ENCODE results near the gene TXNDC11.

DNA sequence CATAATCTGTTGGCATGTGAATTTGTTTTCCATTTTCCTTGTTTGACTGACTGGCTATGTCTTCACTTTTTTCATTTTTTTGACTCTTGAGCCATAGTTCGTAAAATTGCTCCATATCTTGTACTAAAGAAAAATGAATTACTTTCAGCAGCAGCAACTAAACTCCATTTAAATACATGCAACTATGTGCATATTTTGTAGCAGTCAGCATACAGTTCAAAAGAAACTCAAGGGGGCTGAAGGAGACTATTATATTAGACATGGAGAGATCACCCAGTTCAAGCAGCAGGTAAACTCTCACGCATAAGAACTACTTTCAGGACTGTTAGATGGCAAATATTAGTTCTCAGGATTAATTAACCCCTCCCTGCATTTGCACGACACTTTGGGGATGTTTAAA lies 13.6 kb upstream of the TXNDC11 start:
- no peak for TF ChIP-seq YY1 (IDR thresholded peaks at IDR 0.05; ENCODE audit: insufficient read depth, insufficient read length)
- no peak for TF ChIP-seq ZNF274 (IDR thresholded peaks at IDR 0.05; ENCODE audit: low read depth, low read length)
- TF ChIP-seq SUZ12 (IDR thresholded peaks at IDR 0.05; ENCODE audit: extremely low read depth, insufficient read depth, insufficient read length): no peak
